ENCODE results near the gene MPP4. TPM values are rescaled to one million over a fixed set of nuclear protein-coding genes. Genes with fewer than 3 reads are reported as not detected.

Gene MPP4
- total RNA-seq, 1 experiment from 2014 or later: not detected

- TF ChIP-seq, protein P1, sequence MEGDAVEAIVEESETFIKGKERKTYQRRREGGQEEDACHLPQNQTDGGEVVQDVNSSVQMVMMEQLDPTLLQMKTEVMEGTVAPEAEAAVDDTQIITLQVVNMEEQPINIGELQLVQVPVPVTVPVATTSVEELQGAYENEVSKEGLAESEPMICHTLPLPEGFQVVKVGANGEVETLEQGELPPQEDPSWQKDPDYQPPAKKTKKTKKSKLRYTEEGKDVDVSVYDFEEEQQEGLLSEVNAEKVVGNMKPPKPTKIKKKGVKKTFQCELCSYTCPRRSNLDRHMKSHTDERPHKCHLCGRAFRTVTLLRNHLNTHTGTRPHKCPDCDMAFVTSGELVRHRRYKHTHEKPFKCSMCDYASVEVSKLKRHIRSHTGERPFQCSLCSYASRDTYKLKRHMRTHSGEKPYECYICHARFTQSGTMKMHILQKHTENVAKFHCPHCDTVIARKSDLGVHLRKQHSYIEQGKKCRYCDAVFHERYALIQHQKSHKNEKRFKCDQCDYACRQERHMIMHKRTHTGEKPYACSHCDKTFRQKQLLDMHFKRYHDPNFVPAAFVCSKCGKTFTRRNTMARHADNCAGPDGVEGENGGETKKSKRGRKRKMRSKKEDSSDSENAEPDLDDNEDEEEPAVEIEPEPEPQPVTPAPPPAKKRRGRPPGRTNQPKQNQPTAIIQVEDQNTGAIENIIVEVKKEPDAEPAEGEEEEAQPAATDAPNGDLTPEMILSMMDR (IDR thresholded peaks at IDR 0.05; ENCODE audit: unreplicated experiment): no peak
- CTCF ChIA-PET: interaction anchor here (1.2 kb wide), 1 partner anchor 16 kb away, joined by 3 read pairs; no protein-coding TSS in a partner anchor
- intact Hi-C loops (cut with micrococcal nuclease): no loop called here
- BruUV-seq (replicated peaks): no TSS peak
- Mint-ChIP-seq H3K4me3 (ENCODE audit: unreplicated experiment) (no peak overlapping the region), H3K4me1 (ENCODE audit: insufficient read depth, unreplicated experiment) (peaks cover 16% of the 10 kb centered on the region), H3K36me3 (ENCODE audit: insufficient read depth, unreplicated experiment) (peaks cover 30% of the 10 kb centered on the region), H3K27me3 (ENCODE audit: insufficient read depth, unreplicated experiment) (no peaks in the 10 kb centered on the region), H3K9me3 (ENCODE audit: unreplicated experiment) (no peaks in the 10 kb centered on the region), H3K27ac (ENCODE audit: low read depth, unreplicated experiment) (no peak overlapping the region)
- no peak for DNase-seq (ENCODE audit: unreplicated experiment)
- POLR2A ChIA-PET: no interaction called here
Observed at GRCh38 chr2:201639205-201639604, 59.2 kb downstream of the MPP4 start.

DNA sequence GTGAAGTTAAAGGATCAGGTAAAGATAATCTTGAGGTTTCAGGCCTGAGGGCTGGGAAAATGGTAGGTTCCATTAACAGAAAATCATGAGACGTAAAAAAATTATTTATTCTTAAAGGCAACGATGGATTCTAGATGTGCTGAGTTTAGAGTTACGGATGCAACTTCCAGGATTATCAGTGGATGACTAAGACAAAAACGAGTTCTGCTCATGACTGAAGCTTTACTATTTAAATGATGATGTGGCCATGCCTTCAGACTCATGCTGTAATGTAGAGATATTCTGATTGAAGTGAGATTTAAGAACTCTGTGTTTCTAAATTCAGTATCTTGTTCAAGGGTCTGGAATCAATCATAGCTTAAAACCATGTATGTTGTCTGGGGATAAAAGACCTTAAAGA, 60.1 kb downstream of the MPP4 start:
- Mint-ChIP-seq H3K4me1 (ENCODE audit: insufficient read depth, unreplicated experiment) (peaks cover 8% of the 10 kb centered on the region), H3K27ac (ENCODE audit: low read depth, unreplicated experiment) (no peak overlapping the region), H3K4me3 (ENCODE audit: unreplicated experiment) (no peak overlapping the region), H3K9me3 (ENCODE audit: unreplicated experiment) (no peaks in the 10 kb centered on the region), H3K36me3 (ENCODE audit: insufficient read depth, unreplicated experiment) (peaks cover 30% of the 10 kb centered on the region), H3K27me3 (ENCODE audit: insufficient read depth, unreplicated experiment) (no peaks in the 10 kb centered on the region)
- intact Hi-C loops (cut with micrococcal nuclease): no loop called here
- POLR2A ChIA-PET: no interaction called here
- DNase-seq (ENCODE audit: unreplicated experiment): no peak
- TF ChIP-seq, protein P1 (IDR thresholded peaks at IDR 0.05; ENCODE audit: unreplicated experiment): no peak
- CTCF ChIA-PET: interaction anchor here (0.6 to 1.2 kb wide), 4 partner anchors 15 to 402 kb away, joined by 3 to 4 read pairs (median 3); no protein-coding TSS in a partner anchor
- BruUV-seq (replicated peaks): no TSS peak

- Mint-ChIP-seq H3K4me1 (ENCODE audit: insufficient read depth, unreplicated experiment) (no peaks in the 10 kb centered on the region), H3K4me3 (ENCODE audit: unreplicated experiment) (no peak overlapping the region), H3K27me3 (ENCODE audit: insufficient read depth, unreplicated experiment) (no peaks in the 10 kb centered on the region), H3K36me3 (ENCODE audit: insufficient read depth, unreplicated experiment) (peaks cover 58% of the 10 kb centered on the region), H3K27ac (ENCODE audit: low read depth, unreplicated experiment) (no peak overlapping the region), H3K9me3 (ENCODE audit: unreplicated experiment) (no peaks in the 10 kb centered on the region)
- DNase-seq (ENCODE audit: unreplicated experiment): no peak
- TF ChIP-seq, protein P1 (IDR thresholded peaks at IDR 0.05; ENCODE audit: unreplicated experiment): no peak
- BruUV-seq (replicated peaks): no TSS peak
- intact Hi-C loops (cut with micrococcal nuclease): no loop called here
- CTCF ChIA-PET: interaction anchor here (0.6 kb wide), 1 partner anchor 559 kb away, joined by 5 read pairs; no protein-coding TSS in a partner anchor
- POLR2A ChIA-PET: interaction anchor here (0.5 to 0.7 kb wide), 3 partner anchors 23 to 384 kb away, joined by 3 read pairs; partner anchors contain the start of genes STRADB and TRAK2
Observed at GRCh38 chr2:201633661-201634249, 64.7 kb downstream of the MPP4 start.

DNA sequence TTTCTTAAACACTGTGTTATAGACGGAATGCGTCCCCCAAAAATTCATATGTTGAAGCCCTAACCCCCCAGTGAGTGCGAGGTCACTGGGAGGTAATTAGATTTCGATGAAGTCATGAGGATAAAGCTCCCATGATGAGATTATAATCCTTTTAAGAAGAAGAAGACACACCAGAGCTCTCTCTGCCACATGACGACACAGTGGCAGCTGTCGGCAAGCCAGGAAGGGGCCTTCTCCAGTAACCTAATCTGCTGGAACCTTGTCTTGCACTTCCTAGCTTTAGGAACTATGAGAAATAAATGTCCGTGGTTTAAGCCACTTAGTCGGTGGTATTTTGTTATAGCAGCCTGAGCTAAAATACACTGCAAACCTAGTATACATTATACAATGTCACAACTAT, 67.4 kb downstream of the MPP4 start:
- H3K9me3 Mint-ChIP-seq (ENCODE audit: unreplicated experiment): no peaks in the 10 kb centered on the region
- H3K4me3 Mint-ChIP-seq (ENCODE audit: unreplicated experiment): no peak overlapping the region
- ChIA-PET CTCF (no interaction called here), POLR2A (no interaction called here)
- no peaks in the 10 kb centered on the region for H3K4me1 Mint-ChIP-seq (ENCODE audit: insufficient read depth, unreplicated experiment)
- intact Hi-C loops (cut with micrococcal nuclease): no loop called here
- H3K36me3 Mint-ChIP-seq (ENCODE audit: insufficient read depth, unreplicated experiment): peaks cover 60% of the 10 kb centered on the region
- TF ChIP-seq, protein P1 (IDR thresholded peaks at IDR 0.05; ENCODE audit: unreplicated experiment): no peak
- no peaks in the 10 kb centered on the region for H3K27me3 Mint-ChIP-seq (ENCODE audit: insufficient read depth, unreplicated experiment)
- DNase-seq (ENCODE audit: unreplicated experiment): no peak
- BruUV-seq (replicated peaks): no TSS peak
- no peak overlapping the region for H3K27ac Mint-ChIP-seq (ENCODE audit: low read depth, unreplicated experiment)
